Left lung (tissue), 10 donors: ENCODE measurements around the gene ARHGAP35. TPM values are rescaled to one million over a fixed set of nuclear protein-coding genes. Genes with fewer than 3 reads are reported as not detected.
"Not testable (repeated sequence)": the region's sequence is repeated elsewhere in the genome, so short reads cannot be mapped to it uniquely, and the experiment has no call there.

Source experiments
- ATAC-seq: fragments of 200-7000 bp; cut with Tn5 transposase; one replicate; pipeline ENCODE4 v1.9.1; 2020; ENCODE audit warnings: moderate library complexity
- DNase-seq, 4 donors: peaks; one replicate each; pipeline ENCODE4 v3.0.0-alpha.2; 2013 to 2020
- H3K27ac ChIP-seq, 2 donors: fragments of 200-600 bp; sonication (generic) in 1 of 2; one replicate each; pipeline versions ENCODE4 v1.5.0 to v1.8.0; 2020 to 2021
- H3K27me3 ChIP-seq, 2 donors: fragments of 200-600 bp; sonication (generic) in 1 of 2; one replicate each; pipeline versions ENCODE4 v1.5.0 to v1.8.0; 2020 to 2021
- H3K36me3 ChIP-seq, 2 donors: fragments of 200-600 bp; sonication (generic) in 1 of 2; one replicate each; pipeline versions ENCODE4 v1.5.0 to v1.8.0; 2020 to 2021
- H3K4me1 ChIP-seq, 2 donors: fragments of 200-600 bp; one replicate each; pipeline ENCODE4 v1.8.0; 2021
- H3K4me3 ChIP-seq, 2 donors: fragments of 200-600 bp; sonication (generic) in 1 of 2; one replicate each; pipeline versions ENCODE4 v1.5.0 to v1.8.0; 2020 to 2021; ENCODE audit warnings: mild to moderate bottlenecking in 1 of 2
- H3K9me3 ChIP-seq, 2 donors: fragments of 200-600 bp; sonication (generic) in 1 of 2; one replicate each; pipeline versions ENCODE4 v1.5.0 to v1.8.0; 2020 to 2021
- intact Hi-C, 2 donors: fragments of 100-400 bp; cut with DNase I; formaldehyde crosslinking; loops; one replicate each; pipeline versions ENCODE4 v1.11.2 to v1.14.2; 2022
- polyA plus RNA-seq, 6 donors: library from polyadenylated mRNA; unstranded; fragments of 120-200 nt; gene quantifications; one replicate each; pipeline ENCODE4 v1.2.1, GENCODE V29; 2013; ENCODE audit not compliant: insufficient read length in 6 of 6
- total RNA-seq, 2 donors: library from RNA; stranded (reverse); fragmentation: NEBNext Ultra II Directional; extraction: Animal tissue kit (Norgen Biotek cat#: 25700); gene quantifications; one replicate each; pipeline ENCODE4 v1.2.1, GENCODE V29; 2021
- TF ChIP-seq, protein P1 (sequence below), 2 donors: fragments of 200-600 bp; sonication (generic) in 1 of 2; IDR thresholded peaks; one replicate each; pipeline versions ENCODE4 v1.5.0 to v1.8.0; 2021; ENCODE audit warnings: antibody characterized with exemption in 2 of 2
- donor health status: DM: no; HTN: yes; CAD: no.
- donor health status: DM: no; HTN: no; CAD: no.

The ARHGAP35 gene
- total and polyA plus RNA-seq, 8 donors = 35.2 to 54.6 (median 49.7) TPM

DNA sequence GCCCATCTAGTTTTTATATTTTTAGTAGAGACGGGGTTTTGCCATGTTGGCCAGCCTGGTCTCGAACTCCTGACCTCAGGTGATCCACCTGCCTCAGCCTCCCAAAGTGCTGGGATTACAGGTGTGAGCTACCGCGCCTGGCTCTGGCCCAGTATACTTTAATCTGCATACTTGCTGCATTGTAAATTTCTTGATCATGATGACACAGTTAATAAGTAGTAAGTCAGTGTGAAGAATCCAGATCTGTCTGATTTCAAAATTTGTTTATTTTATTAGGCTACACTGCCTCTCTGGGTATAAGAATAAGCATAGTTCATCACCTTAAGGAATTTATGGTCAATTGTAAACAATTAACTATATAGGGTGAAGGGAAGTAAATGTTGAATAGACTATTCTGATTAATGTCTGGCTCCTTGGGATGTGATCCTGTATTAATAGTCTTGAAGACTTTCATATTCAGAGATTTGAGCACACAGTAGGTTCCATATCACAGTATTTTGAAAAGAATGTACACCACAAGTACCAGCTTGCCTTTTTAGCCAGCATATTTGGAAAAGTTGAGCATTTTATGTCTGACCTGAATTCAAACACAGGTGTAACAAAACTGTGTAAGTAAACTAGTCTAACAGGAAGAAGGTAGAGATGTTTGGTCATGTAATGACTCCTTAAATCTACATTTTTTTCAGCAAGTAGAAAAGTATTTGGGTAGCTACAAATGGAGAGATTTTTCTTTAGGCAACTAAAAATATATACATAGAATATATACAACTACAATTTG, 7.4 kb downstream of the ARHGAP35 start:
- Histone ChIP-seq H3K4me1 (peaks cover 12 to 45% of the 10 kb centered on the region in 2 donors), H3K27me3 (no peaks in the 10 kb centered on the region), H3K36me3 (no peaks in the 10 kb centered on the region), H3K9me3 (no peaks in the 10 kb centered on the region), H3K4me3 (no peak overlapping the region), H3K27ac (no peak overlapping the region)
- intact Hi-C loops = loop anchor here in 1 of 2 donors (10.0 kb wide), 1 partner anchor 47 kb away; no protein-coding TSS in a partner anchor
- TF ChIP-seq, protein P1, sequence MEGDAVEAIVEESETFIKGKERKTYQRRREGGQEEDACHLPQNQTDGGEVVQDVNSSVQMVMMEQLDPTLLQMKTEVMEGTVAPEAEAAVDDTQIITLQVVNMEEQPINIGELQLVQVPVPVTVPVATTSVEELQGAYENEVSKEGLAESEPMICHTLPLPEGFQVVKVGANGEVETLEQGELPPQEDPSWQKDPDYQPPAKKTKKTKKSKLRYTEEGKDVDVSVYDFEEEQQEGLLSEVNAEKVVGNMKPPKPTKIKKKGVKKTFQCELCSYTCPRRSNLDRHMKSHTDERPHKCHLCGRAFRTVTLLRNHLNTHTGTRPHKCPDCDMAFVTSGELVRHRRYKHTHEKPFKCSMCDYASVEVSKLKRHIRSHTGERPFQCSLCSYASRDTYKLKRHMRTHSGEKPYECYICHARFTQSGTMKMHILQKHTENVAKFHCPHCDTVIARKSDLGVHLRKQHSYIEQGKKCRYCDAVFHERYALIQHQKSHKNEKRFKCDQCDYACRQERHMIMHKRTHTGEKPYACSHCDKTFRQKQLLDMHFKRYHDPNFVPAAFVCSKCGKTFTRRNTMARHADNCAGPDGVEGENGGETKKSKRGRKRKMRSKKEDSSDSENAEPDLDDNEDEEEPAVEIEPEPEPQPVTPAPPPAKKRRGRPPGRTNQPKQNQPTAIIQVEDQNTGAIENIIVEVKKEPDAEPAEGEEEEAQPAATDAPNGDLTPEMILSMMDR (IDR thresholded peaks at IDR 0.05) = no peak
- ATAC-seq (no peak), DNase-seq (no peak)

DNA sequence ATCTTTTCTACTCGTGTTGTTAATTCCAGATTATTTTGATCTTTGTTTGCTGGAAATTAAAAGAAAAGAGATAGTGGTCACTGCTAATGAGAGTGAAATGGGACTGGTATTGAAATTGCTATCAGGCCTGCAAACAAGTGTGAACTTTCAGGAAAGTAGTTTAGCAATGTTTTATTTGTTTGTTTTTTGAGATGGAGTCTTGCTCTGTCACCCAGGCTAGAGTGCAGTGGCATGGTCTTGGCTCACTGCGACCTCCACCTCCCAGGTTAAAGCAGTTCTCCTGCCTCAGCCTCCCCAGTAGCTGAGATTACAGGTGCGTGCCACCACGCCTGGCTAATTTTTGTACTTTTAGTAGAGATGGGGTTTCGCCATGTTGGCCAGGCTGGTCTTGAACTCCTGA, 10.4 kb downstream of the ARHGAP35 start:
- intact Hi-C loops, H3K27ac ChIP-seq, ATAC-seq, H3K36me3 ChIP-seq, H3K27me3 ChIP-seq, DNase-seq, H3K4me3 ChIP-seq, H3K9me3 ChIP-seq: not testable (repeated sequence)
- peaks cover 5 to 17% of the 10 kb centered on the region in 2 donors for H3K4me1 ChIP-seq

GRCh38 chr19:46872967-46873366, 12.2 kb downstream of the ARHGAP35 start:
- no peak overlapping the region for H3K4me3 ChIP-seq
- intact Hi-C loops = no loop called here

GRCh38 chr19:46875234-46875633, 14.4 kb downstream of the ARHGAP35 start:
- H3K27ac ChIP-seq = no peak overlapping the region
- no peak for ATAC-seq
- no peak for DNase-seq
- no peak overlapping the region for H3K4me3 ChIP-seq
- H3K36me3 ChIP-seq = no peaks in the 10 kb centered on the region
- TF ChIP-seq, protein P1 (IDR thresholded peaks at IDR 0.05) = no peak
- no peaks in the 10 kb centered on the region for H3K4me1 ChIP-seq
- intact Hi-C loops = no loop called here
- H3K9me3 ChIP-seq = no peaks in the 10 kb centered on the region
- no peaks in the 10 kb centered on the region for H3K27me3 ChIP-seq

More at GRCh38 chr19:46872967-46873366, 12.2 kb downstream of the ARHGAP35 start:
- TF ChIP-seq, protein P1 (IDR thresholded peaks at IDR 0.05) = no peak
- H3K4me1 ChIP-seq = peaks cover 3% of the 10 kb centered on the region in 2 donors
- no peaks in the 10 kb centered on the region for H3K36me3 ChIP-seq
- H3K27me3 ChIP-seq = no peaks in the 10 kb centered on the region
- ATAC-seq (no peak), DNase-seq (no peak)
- no peaks in the 10 kb centered on the region for H3K9me3 ChIP-seq
- H3K27ac ChIP-seq = no peak overlapping the region

DNA sequence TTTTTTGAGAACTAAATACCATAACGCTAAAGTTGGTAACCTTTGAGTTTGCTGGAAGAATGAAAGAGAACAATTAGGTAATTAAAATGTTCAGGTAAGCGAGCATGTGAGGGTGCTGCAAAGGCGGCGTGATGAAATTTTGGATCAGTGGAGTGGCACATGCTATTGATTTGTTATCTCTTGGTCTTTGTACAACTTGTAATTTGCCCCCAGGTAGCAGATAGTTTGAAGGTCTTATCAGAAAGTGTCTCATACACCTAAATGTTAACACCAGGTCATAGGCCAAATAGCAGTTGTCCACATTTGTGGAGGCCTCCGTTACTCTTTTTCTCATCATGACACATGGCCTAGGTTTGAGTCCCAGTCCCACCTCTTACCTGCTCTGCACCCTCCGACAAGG, 14.9 kb downstream of the ARHGAP35 start:
- Histone ChIP-seq H3K4me3 (no peak overlapping the region), H3K4me1 (no peaks in the 10 kb centered on the region), H3K9me3 (no peaks in the 10 kb centered on the region), H3K36me3 (no peaks in the 10 kb centered on the region), H3K27ac (no peak overlapping the region), H3K27me3 (no peaks in the 10 kb centered on the region)
- intact Hi-C loops = no loop called here
- DNase-seq (no peak), ATAC-seq (no peak)
- TF ChIP-seq, protein P1 (IDR thresholded peaks at IDR 0.05) = no peak
